NCI-H2196 (cell line): Measurements from ENCODE around the gene UBE2M.
"Not testable (repeated sequence)": the region's sequence is repeated elsewhere in the genome, so short reads cannot be mapped to it uniquely, and the experiment has no call there.

Source experiments
- DNase-seq: peaks from one replicate; lab custom pipeline; 2025; ENCODE audit not compliant: unreplicated experiment; lab: John Stamatoyannopoulos, UW

The UBE2M gene

DNA sequence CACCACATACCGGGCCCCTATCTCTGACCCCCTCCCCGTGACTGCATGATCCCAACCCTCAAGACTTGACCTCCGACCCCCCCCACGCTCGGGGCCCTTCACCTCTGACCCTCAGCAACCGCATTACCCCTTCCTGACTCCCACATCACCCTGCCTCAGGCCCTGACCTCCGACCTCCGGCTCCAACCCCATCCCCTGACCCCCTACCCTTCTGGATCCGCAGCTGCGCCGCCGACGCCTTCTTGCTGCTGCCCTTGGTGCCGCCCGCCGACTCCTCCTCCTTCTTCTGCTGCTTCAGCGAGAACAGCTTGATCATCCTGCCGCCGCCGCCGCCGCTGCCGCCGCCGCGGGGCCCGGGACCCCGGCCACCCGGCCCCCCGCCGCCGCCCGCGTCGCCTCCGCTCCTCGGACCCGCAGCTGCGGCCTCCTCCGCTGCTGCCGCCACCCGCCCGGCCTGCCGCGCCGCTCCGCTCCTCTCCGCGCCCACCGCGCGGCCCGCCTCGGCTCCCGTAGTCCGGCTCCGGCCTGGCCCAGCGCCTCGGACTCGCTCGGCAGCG is at the start of gene UBE2M:
Gene UBE2M, minus strand, starts transcription at position 546 of the 557 bp plus-strand sequence. Its CDS starts 230 bp downstream, at position 316.
- DNase-seq, result no peak

- DNase-seq, result not testable (repeated sequence)
Measured at GRCh38 chr19:58607213-58607612, 48.8 kb upstream of the UBE2M start.

DNA sequence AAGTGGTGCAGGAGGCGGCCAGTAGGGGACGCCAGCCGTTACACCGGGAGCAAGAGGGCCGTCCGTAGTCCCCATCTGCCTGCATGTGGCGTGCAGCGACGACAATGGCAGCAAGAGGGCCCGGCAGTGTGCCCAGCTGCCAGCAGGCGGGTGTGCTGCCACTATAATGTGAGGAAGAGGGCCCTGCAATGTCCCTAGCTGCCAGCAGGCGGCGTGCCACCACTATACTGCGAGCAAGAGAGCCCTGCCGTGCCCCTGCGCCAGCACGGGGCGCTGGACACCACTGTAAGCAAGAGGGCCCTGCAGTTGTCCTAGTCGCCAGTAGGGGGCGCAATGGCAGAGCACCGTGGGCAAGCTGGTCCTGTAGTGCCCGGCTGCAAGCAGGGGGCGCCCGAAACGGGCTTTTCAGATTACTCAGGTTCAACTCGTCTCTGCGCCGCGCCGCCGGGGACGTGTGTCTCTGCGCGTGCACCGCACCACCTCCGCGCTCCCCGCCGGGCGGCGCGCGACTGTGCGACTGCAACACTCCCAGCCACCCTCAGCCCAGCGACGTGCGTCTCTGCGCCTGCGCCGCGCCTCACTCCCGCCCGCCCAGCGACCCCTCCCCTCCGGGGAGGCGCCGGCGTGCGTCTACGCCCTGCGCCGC is 48.0 kb upstream of the UBE2M start:
- not testable (repeated sequence) for DNase-seq

- DNase-seq, result no peak
Measured at GRCh38 chr19:58586133-58586765, 27.8 kb upstream of the UBE2M start.

DNA sequence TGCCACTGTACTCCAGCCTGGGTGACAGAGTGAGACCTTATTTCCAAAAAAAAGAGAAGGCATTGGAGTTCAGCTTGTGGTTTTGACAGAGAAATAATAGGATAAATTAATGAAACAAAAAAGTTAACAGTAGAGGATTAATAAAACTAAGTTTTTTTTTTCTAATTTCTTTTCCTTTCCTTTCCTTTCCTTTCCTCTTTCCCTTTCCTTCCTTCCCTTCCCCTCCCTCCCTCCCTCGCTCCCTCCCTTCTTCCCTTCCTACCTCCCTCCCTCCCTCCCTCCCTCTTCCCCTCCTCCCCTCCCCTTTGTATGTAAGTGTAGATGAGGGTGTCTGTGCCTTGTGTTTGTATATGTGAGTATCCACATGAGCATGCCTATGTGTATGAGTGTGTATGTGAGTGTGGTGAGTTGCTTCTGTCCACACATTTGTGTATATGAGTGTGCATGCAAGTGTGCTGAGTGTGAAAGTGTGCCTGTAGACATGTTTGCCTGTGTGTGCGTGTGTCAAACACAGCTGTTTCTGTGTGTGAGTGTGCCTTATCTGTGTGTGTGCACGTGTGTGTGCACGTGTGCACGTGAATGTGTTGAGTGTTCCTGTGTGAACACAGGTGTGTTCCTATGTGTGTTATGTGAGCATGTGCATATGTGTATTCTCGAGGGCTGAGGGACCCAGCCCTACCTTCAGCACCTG is 27.2 kb upstream of the UBE2M start:
- no peak for DNase-seq

GRCh38 chr19:58584498-58585441 is 26.4 kb upstream of the UBE2M start:
- DNase-seq, result no peak

GRCh38 chr19:58582985-58583384 is 24.6 kb upstream of the UBE2M start:
- no peak for DNase-seq

GRCh38 chr19:58581227-58582141 is 23.1 kb upstream of the UBE2M start:
- no peak for DNase-seq

DNA sequence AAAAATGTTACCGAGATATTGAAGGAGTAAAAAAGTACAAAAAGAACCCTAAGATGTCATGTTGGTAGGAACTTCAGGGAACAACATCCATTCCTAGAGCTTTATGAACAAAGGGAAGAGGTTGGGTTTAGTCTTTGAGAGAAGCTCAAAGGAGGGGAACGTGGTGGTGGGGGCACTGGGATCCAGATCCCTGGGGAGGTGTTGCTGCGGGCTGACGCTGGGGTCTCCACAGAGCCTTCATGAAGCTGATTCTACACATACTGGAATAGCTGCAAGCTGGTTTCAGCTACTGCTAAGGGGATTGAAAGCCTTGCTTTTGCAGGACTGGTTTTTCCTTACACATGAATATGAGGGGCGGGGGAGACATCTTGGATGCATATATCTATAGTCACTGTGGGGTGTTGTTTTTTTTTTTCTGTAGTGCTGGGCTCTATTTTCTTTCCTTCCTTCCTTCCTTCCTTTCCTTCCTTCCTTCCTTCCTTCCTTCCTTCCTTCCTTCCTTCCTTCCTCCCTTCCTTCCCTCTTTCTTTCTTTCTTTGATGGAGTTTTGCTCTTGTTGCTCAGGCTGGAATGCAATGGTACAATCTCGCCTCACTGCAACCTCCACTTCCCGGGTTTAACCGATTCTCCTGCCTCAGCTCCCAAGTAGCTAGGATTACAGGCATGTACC is 21.2 kb upstream of the UBE2M start:
- DNase-seq, result no peak

- DNase-seq, result no peak
Measured at GRCh38 chr19:58578012-58578925, 19.9 kb upstream of the UBE2M start.

- DNase-seq, result not testable (repeated sequence)
Measured at GRCh38 chr19:58577581-58577980, 19.2 kb upstream of the UBE2M start.

DNA sequence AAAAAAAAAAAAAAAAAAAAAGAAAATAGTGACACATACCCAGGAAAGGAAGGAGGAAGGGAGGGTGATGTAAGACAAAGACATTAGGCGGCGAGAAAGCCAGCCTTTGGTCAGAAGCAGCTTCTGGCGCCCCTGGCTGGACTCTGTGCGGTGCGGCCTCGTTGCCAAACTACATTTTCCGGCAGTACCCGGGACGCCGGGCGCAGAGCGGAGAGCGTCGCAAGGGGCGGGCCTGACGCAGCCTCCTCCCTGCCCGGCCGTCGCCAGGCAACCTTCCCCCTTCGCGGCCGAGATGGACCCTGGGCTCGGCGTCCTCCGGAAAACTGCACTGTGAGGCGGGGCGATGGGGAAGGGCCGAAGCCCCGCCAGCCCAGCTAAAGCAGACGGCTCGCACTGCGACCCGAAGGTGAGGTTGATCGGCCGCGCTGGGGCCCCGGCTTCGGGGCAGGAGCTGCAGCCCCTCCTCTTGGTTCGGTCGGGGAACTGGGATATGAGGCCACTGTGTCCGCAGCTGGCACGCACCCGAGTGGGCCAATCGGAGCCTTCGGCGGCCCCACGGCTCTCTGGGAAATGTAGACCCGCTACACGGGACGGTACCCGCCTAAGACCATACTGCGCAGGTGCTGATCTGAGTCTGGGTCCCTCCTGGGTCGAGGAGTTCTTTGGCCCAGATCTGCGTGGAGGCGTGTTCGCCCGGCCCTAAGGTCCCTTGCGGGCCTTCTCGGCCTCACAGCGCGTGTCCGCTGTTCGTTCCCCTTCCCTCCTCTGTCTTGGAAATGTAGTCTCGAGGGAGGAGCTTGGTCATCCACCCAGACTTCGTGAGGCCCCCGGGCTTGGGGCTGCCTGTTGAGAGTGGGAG is 17.0 kb upstream of the UBE2M start:
- DNase-seq, result no peak

GRCh38 chr19:58573658-58574164 is 15.3 kb upstream of the UBE2M start:
- no peak for DNase-seq

DNA sequence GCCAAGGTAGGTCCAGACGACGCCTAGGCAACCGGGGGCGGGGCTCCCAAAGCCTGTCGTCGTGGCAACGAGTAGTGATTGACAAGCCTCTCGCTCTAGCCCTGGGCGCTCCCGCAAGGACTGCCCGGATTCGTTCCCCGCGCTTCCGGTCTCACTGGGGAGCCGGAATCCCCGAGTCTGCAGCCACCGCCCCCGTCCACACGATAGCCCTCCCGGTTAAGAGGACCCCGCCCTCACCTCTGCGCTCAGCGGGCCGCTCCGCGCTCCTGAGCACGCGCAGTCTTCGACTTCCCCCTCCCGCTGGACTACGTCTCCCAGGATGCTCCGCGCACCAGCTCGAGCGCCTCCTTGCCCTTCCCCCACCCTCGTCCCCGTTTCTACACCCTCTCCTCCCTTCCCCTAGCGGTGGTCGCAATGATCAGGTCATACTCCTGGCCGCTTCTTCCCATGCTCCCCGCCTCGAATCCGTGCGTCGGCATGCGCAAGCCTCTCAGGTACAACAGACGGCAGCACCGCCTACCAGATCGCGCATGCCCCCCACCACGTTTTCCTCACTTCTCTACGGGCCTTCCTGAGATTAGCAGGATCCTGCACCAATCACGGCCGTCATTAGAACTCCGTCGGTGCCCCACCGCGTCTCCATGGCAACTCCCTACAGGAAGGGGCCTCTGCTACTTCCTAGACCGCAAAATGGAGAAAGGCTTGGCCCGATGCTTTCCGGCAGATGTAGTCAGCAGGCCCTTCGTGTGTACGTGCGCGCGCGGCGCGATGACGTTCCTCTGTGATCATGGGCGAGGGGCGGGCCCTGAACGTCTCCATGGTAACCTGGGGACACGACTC is 14.6 kb upstream of the UBE2M start, which contains the start of gene MZF1:
Gene MZF1, minus strand, starts transcription at position 518 of the 840 bp plus-strand sequence. CDS start 1,946 bp downstream, outside the sequence.
- DNase-seq, result no peak

- no peak for DNase-seq
Measured at GRCh38 chr19:58572026-58572817, 13.8 kb upstream of the UBE2M start.
